ENCODE measurements around the gene TAF10. TPM values are rescaled to one million over a fixed set of nuclear protein-coding genes. Genes with fewer than 3 reads are reported as not detected.

Gene TAF10
- total and polyA plus RNA-seq, 4 experiments from 2014 or later = 116 to 367 (median 145) TPM

GRCh38 chr11:6619004-6619745, 7.2 kb upstream of the TAF10 start, which contains the start of gene TPP1:
TSS of gene TPP1 (minus strand) at chr11:6619422. CDS start at chr11:6619400, 22 bp downstream.
- no peaks in the 10 kb centered on the region for H3K27me3 ChIP-seq (ENCODE audit: insufficient read depth, low read length)
- peaks cover 9 to 10% of the 10 kb centered on the region in 2 donors for H3K36me3 Mint-ChIP-seq
- H3K27ac Mint-ChIP-seq = no peak within 1 kb of the TSS
- CTCF ChIA-PET (ENCODE audit: partially characterized antibody) = interaction anchor here (0.8 to 4.1 kb wide), 27 partner anchors 8 to 240 kb away, joined by 3 to 72 read pairs (median 6); partner anchors contain the start of genes ILK, MRPL17 and RRP8
- peaks cover 29% of the 10 kb centered on the region for H3K4me1 ChIP-seq (ENCODE audit: insufficient read depth, low read length)
- H3K27ac ChIP-seq (ENCODE audit: low read depth, low read length) = peak within 1 kb of the TSS; percentile 90
- no peaks in the 10 kb centered on the region for H3K9me3 ChIP-seq (ENCODE audit: control insufficient read depth in 1 of 2, low read length in 2 of 2)
- intact Hi-C loops (cut with micrococcal nuclease) = loop anchor here (1.0 to 10.0 kb wide), 6 partner anchors 15 to 204 kb away; partner anchors contain the start of genes APBB1, DCHS1 and MRPL17
- POLR2A ChIA-PET (ENCODE audit: partially characterized antibody) = interaction anchor here (0.7 to 5.2 kb wide), 31 partner anchors 9 to 216 kb away, joined by 3 to 132 read pairs (median 6); partner anchors contain the start of genes ARFIP2, DCHS1, ILK and MRPL17
- peaks cover 6 to 12% (median 9%) of the 10 kb centered on the region in 4 donors for H3K4me1 Mint-ChIP-seq
- DNase-seq = peak; percentile 88 to 94 (median 91)
- H3K36me3 ChIP-seq (ENCODE audit: insufficient read depth, low read length) = peaks cover 10% of the 10 kb centered on the region
- H3K4me3 Mint-ChIP-seq = no peak within 1 kb of the TSS
- no peaks in the 10 kb centered on the region for H3K27me3 Mint-ChIP-seq
- H3K9me3 Mint-ChIP-seq = no peaks in the 10 kb centered on the region
- H3K4me3 ChIP-seq (ENCODE audit: low read length in 2 of 2) = peak within 1 kb of the TSS; percentile 68 to 86

- CTCF ChIA-PET (ENCODE audit: partially characterized antibody) = interaction anchor here (0.7 to 4.1 kb wide), 34 partner anchors 9 to 240 kb away, joined by 3 to 72 read pairs (median 6); partner anchors contain the start of genes ARFIP2, ILK, MRPL17 and RRP8
- Mint-ChIP-seq H3K9me3 (no peaks in the 10 kb centered on the region), H3K4me3 (no peak overlapping the region), H3K27ac (no peak overlapping the region), H3K4me1 (peaks cover 6 to 12% (median 9%) of the 10 kb centered on the region in 4 donors), H3K36me3 (peaks cover 9 to 10% of the 10 kb centered on the region in 2 donors), H3K27me3 (no peaks in the 10 kb centered on the region)
- Histone ChIP-seq H3K9me3 (ENCODE audit: control insufficient read depth in 1 of 2, low read length in 2 of 2) (no peaks in the 10 kb centered on the region), H3K36me3 (ENCODE audit: insufficient read depth, low read length) (peaks cover 10% of the 10 kb centered on the region), H3K27ac (ENCODE audit: low read depth, low read length) (peak overlapping the region; percentile 90), H3K27me3 (ENCODE audit: insufficient read depth, low read length) (no peaks in the 10 kb centered on the region), H3K4me3 (ENCODE audit: low read length in 2 of 2) (peak overlapping the region; percentile 68 to 86), H3K4me1 (ENCODE audit: insufficient read depth, low read length) (peaks cover 32% of the 10 kb centered on the region)
- intact Hi-C loops (cut with micrococcal nuclease) = loop anchor here (1.0 to 10.0 kb wide), 6 partner anchors 14 to 204 kb away; partner anchors contain the start of genes APBB1, DCHS1 and MRPL17
- DNase-seq = peak; percentile 36 to 92 (median 44)
- POLR2A ChIA-PET (ENCODE audit: partially characterized antibody) = interaction anchor here (0.6 to 5.2 kb wide), 34 partner anchors 10 to 216 kb away, joined by 3 to 132 read pairs (median 5); partner anchors contain the start of genes APBB1, ARFIP2, DCHS1 and ILK
Measured at GRCh38 chr11:6618117-6619003, 6.3 kb upstream of the TAF10 start.

GRCh38 chr11:6617315-6617781, 5.3 kb upstream of the TAF10 start:
- no peaks in the 10 kb centered on the region for H3K9me3 ChIP-seq (ENCODE audit: control insufficient read depth in 1 of 2, low read length in 2 of 2)
- peak overlapping the region in 2 of 7 donors; percentile 48 to 85 for H3K27ac Mint-ChIP-seq
- peaks cover 9 to 10% of the 10 kb centered on the region in 2 donors for H3K36me3 Mint-ChIP-seq
- H3K4me1 Mint-ChIP-seq = peaks cover 6 to 12% (median 9%) of the 10 kb centered on the region in 4 donors
- no peak for DNase-seq
- peaks cover 10% of the 10 kb centered on the region for H3K36me3 ChIP-seq (ENCODE audit: insufficient read depth, low read length)
- intact Hi-C loops (cut with micrococcal nuclease) = loop anchor here (10.0 kb wide), 1 partner anchor 203 kb away; the partner anchor contains the start of gene APBB1
- CTCF ChIA-PET (ENCODE audit: partially characterized antibody) = interaction anchor here (0.7 to 4.1 kb wide), 19 partner anchors 9 to 238 kb away, joined by 3 to 72 read pairs (median 12); partner anchors contain the start of genes ARFIP2, ILK, MRPL17 and RRP8
- H3K4me1 ChIP-seq (ENCODE audit: insufficient read depth, low read length) = peaks cover 40% of the 10 kb centered on the region
- H3K27me3 Mint-ChIP-seq = no peaks in the 10 kb centered on the region
- peak overlapping the region in 2 of 8 donors; percentile 13 to 22 for H3K4me3 Mint-ChIP-seq
- H3K4me3 ChIP-seq (ENCODE audit: low read length in 2 of 2) = peak overlapping the region in 1 of 2 donors; percentile 86
- POLR2A ChIA-PET (ENCODE audit: partially characterized antibody) = interaction anchor here (0.6 to 5.2 kb wide), 20 partner anchors 11 to 215 kb away, joined by 3 to 132 read pairs (median 18); partner anchors contain the start of genes APBB1, ARFIP2, DCHS1 and ILK
- no peaks in the 10 kb centered on the region for H3K27me3 ChIP-seq (ENCODE audit: insufficient read depth, low read length)
- H3K9me3 Mint-ChIP-seq = no peaks in the 10 kb centered on the region
- no peak overlapping the region for H3K27ac ChIP-seq (ENCODE audit: low read depth, low read length)

GRCh38 chr11:6616596-6617250, 4.7 kb upstream of the TAF10 start:
- Histone ChIP-seq H3K27ac (ENCODE audit: low read depth, low read length) (no peak overlapping the region), H3K9me3 (ENCODE audit: control insufficient read depth in 1 of 2, low read length in 2 of 2) (no peaks in the 10 kb centered on the region), H3K36me3 (ENCODE audit: insufficient read depth, low read length) (peaks cover 10% of the 10 kb centered on the region), H3K4me3 (ENCODE audit: low read length in 2 of 2) (no peak overlapping the region), H3K27me3 (ENCODE audit: insufficient read depth, low read length) (no peaks in the 10 kb centered on the region), H3K4me1 (ENCODE audit: insufficient read depth, low read length) (peaks cover 40% of the 10 kb centered on the region)
- Mint-ChIP-seq H3K36me3 (peaks cover 9 to 10% of the 10 kb centered on the region in 2 donors), H3K9me3 (no peaks in the 10 kb centered on the region), H3K4me1 (peaks cover 6 to 12% (median 9%) of the 10 kb centered on the region in 4 donors), H3K27me3 (no peaks in the 10 kb centered on the region), H3K4me3 (peak overlapping the region in 2 of 8 donors; percentile 30 to 37), H3K27ac (peak overlapping the region in 2 of 7 donors; percentile 18 to 20)
- no peak for DNase-seq
- ChIA-PET POLR2A (ENCODE audit: partially characterized antibody) (interaction anchor here (1.0 to 5.2 kb wide), 11 partner anchors 10 to 129 kb away, joined by 3 to 132 read pairs (median 21); partner anchors contain the start of genes DCHS1, ILK, MRPL17 and RRP8), CTCF (ENCODE audit: partially characterized antibody) (interaction anchor here (0.9 to 4.1 kb wide), 9 partner anchors 11 to 89 kb away, joined by 3 to 72 read pairs (median 12); partner anchors contain the start of genes ILK, MRPL17 and RRP8)
- intact Hi-C loops (cut with micrococcal nuclease) = loop anchor here (10.0 kb wide), 1 partner anchor 202 kb away; the partner anchor contains the start of gene APBB1

- Mint-ChIP-seq H3K27ac (peak overlapping the region in 4 of 7 donors; percentile 8 to 81 (median 58)), H3K36me3 (peaks cover 9 to 16% of the 10 kb centered on the region in 2 donors), H3K4me3 (peak overlapping the region in 2 of 8 donors; percentile 3 to 18), H3K4me1 (peaks cover 6 to 17% (median 13%) of the 10 kb centered on the region in 4 donors), H3K27me3 (no peaks in the 10 kb centered on the region), H3K9me3 (no peaks in the 10 kb centered on the region)
- ChIA-PET CTCF (ENCODE audit: partially characterized antibody) (interaction anchor here (0.9 to 4.6 kb wide), 6 partner anchors 12 to 68 kb away, joined by 3 to 72 read pairs (median 20); partner anchors contain the start of genes ILK, MRPL17 and RRP8), POLR2A (ENCODE audit: partially characterized antibody) (interaction anchor here (0.6 to 5.2 kb wide), 6 partner anchors 9 to 150 kb away, joined by 3 to 132 read pairs (median 4); partner anchors contain the start of genes ILK, MRPL17 and RRP8)
- no peak overlapping the region for H3K4me3 ChIP-seq (ENCODE audit: low read length in 2 of 2)
- no peak overlapping the region for H3K27ac ChIP-seq (ENCODE audit: low read depth, low read length)
- H3K36me3 ChIP-seq (ENCODE audit: insufficient read depth, low read length) = peaks cover 14% of the 10 kb centered on the region
- H3K9me3 ChIP-seq (ENCODE audit: control insufficient read depth in 1 of 2, low read length in 2 of 2) = no peaks in the 10 kb centered on the region
- DNase-seq = no peak
- intact Hi-C loops (cut with micrococcal nuclease) = loop anchor here (10.0 kb wide), 1 partner anchor 201 kb away; the partner anchor contains the start of gene APBB1
- H3K4me1 ChIP-seq (ENCODE audit: insufficient read depth, low read length) = peaks cover 46% of the 10 kb centered on the region
- no peaks in the 10 kb centered on the region for H3K27me3 ChIP-seq (ENCODE audit: insufficient read depth, low read length)
Measured at GRCh38 chr11:6615882-6616585, 4.0 kb upstream of the TAF10 start.
